ENCODE measurements around the gene MAU2. TPM values are rescaled to one million over a fixed set of nuclear protein-coding genes. Genes with fewer than 3 reads are reported as not detected.
"Not testable (repeated sequence)": the region's sequence is repeated elsewhere in the genome, so short reads cannot be mapped to it uniquely, and the experiment has no call there.

MAU2 gene
- total and polyA plus RNA-seq, 2 of the 8 experiments (the other 6 are each of a cell fraction or from before 2014, with no cell fraction given): 32.0 to 40.8 TPM

DNA sequence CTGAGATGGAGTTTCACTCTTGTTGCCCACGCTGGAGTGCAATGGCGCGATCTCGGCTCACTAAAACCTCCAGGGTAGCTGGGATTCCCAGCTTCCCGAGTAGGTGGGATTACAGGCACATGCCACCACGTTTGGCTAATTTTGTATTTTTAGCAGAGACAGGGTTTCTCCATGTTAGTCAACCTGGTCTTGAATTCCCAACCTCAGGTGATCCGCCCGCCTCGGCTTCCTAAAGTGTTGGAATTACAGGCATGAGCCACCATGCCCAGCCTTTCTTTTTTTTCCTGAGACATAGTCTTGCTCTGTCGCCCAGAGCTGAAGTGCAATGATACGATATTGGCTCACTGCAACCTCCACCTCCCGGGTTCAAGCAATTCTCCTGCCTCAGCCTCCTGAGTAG lies 59.7 kb downstream of the MAU2 start:
- not testable (repeated sequence) for H2BK12ac ChIP-seq (ENCODE audit: low read depth, low read length); H3K36me3 ChIP-seq (ENCODE audit: control insufficient read depth in 2 of 4, insufficient read depth in 4 of 4, low read length in 3 of 4); H2BK20ac ChIP-seq (ENCODE audit: low read length); H2AK5ac ChIP-seq (ENCODE audit: low read depth, low read length); H3K4me2 ChIP-seq (ENCODE audit: insufficient read depth in 1 of 2, low read depth in 2 of 2, low read length in 2 of 2); H4K20me1 ChIP-seq (replicated peaks in 1 of 2; ENCODE audit: control insufficient read depth in 1 of 2, insufficient read depth in 2 of 2, low read length in 2 of 2); H3K4me3 ChIP-seq (ENCODE audit: extremely low read depth in 1 of 4, insufficient read depth in 2 of 4, low read depth in 3 of 4, low read length in 4 of 4); H2AFZ ChIP-seq (ENCODE audit: low read length); FAIRE-seq; H2BK15ac ChIP-seq (ENCODE audit: low read length); H3K79me1 ChIP-seq (ENCODE audit: low read depth, low read length); H3K14ac ChIP-seq (ENCODE audit: insufficient read length); H3K18ac ChIP-seq (ENCODE audit: extremely low read depth, low read length); H4K8ac ChIP-seq (ENCODE audit: extremely low read depth, insufficient read depth, low read length); H3K9me3 ChIP-seq (ENCODE audit: insufficient read depth in 2 of 2, low read depth in 1 of 2, low read length in 1 of 2); DNase-seq (ENCODE audit: low read depth in 1 of 2, low spot score in 2 of 2); H2BK120ac ChIP-seq (replicated peaks; ENCODE audit: low read depth, low read length); H3K9ac ChIP-seq (replicated peaks in 1 of 4; ENCODE audit: extremely low read depth in 1 of 4, low read depth in 3 of 4, low read length in 3 of 4); H3K56ac ChIP-seq (replicated peaks; ENCODE audit: insufficient read length, low read depth, low read length); H2BK5ac ChIP-seq (ENCODE audit: low read depth, low read length); H3K23me2 ChIP-seq (ENCODE audit: low read depth, low read length); H3K4ac ChIP-seq (replicated peaks; ENCODE audit: insufficient read length, low read depth, low read length); H3K27me3 ChIP-seq (replicated peaks in 1 of 4; ENCODE audit: control insufficient read depth in 3 of 4, extremely low read depth in 1 of 4, insufficient read depth in 3 of 4, low read length in 3 of 4); H3K27ac ChIP-seq (ENCODE audit: low read depth, low read length); H4K91ac ChIP-seq (replicated peaks; ENCODE audit: insufficient read length, low read length); H3K79me2 ChIP-seq (ENCODE audit: control insufficient read depth in 1 of 2, insufficient read depth in 2 of 2, low read length in 2 of 2); H4K5ac ChIP-seq (ENCODE audit: insufficient read length, low read depth, low read length); H3K23ac ChIP-seq (ENCODE audit: insufficient read length)
- peaks cover 2 to 11% (median 6%) of the 10 kb centered on the region in 4 experiments for H3K4me1 ChIP-seq (replicated peaks in 1 of 4; ENCODE audit: control insufficient read depth in 3 of 4, insufficient read depth in 4 of 4, low read length in 3 of 4)
- CTCF ChIA-PET (ENCODE audit: partially characterized antibody): interaction anchor here (0.6 to 4.6 kb wide), 7 partner anchors 8 to 109 kb away, joined by 3 to 25 read pairs (median 4); no protein-coding TSS in a partner anchor
- POLR2A ChIA-PET (ENCODE audit: partially characterized antibody): interaction anchor here (0.9 to 2.2 kb wide), 4 partner anchors 14 to 52 kb away, joined by 3 to 8 read pairs (median 4); partner anchors contain the start of gene GATAD2A
- WGBS, 2 experiments (ENCODE audit: extremely low coverage in 1 of 2, insufficient coverage in 1 of 2, insufficient read length in 1 of 2, insufficient replicate concordance in 2 of 2, low coverage in 1 of 2, low lambda C conversion rate in 2 of 2, missing lambda C conversion rate in 1 of 2): 91% methylated on average over 12 of the region's 12 CpGs; no CpG with 5 or more reads in 1 of the 2 experiments
